ENCODE data around the gene COLEC12.

DNA sequence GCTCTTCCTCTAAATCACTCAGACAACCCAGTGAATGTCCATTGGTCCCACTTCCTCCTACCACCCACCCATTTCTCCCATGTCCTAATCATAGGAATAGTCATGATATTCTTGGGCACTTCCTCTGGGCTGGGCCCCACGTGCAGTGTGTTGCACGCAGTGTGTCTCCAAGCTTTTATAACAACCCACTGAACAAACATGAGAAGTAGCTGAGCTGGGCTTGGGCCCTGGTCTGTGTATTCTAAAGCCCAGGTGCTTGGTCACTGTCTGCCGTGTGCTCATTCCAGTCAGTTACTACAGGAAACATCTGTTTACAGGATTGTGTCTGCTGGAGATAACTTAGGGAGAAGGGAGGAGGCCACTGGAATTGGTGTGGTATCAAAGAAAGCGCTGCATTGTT is 168.5 kb downstream of the COLEC12 start:
- TF ChIP-seq, protein P1, sequence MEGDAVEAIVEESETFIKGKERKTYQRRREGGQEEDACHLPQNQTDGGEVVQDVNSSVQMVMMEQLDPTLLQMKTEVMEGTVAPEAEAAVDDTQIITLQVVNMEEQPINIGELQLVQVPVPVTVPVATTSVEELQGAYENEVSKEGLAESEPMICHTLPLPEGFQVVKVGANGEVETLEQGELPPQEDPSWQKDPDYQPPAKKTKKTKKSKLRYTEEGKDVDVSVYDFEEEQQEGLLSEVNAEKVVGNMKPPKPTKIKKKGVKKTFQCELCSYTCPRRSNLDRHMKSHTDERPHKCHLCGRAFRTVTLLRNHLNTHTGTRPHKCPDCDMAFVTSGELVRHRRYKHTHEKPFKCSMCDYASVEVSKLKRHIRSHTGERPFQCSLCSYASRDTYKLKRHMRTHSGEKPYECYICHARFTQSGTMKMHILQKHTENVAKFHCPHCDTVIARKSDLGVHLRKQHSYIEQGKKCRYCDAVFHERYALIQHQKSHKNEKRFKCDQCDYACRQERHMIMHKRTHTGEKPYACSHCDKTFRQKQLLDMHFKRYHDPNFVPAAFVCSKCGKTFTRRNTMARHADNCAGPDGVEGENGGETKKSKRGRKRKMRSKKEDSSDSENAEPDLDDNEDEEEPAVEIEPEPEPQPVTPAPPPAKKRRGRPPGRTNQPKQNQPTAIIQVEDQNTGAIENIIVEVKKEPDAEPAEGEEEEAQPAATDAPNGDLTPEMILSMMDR (IDR thresholded peaks at IDR 0.05) = no peak
- TF ChIP-seq POLR2A (IDR thresholded peaks at IDR 0.05) = no peak

Data from thyroid gland (tissue), 4 donors.